GM21786 (cell line): ENCODE results near the gene ACTL6B.
"Not testable (repeated sequence)": the region's sequence is repeated elsewhere in the genome, so short reads cannot be mapped to it uniquely, and the experiment has no call there.

Experiments
- ATAC-seq: cut with Tn5 transposase; IDR thresholded peaks from one replicate; pipeline ENCODE4 v1.9.1; 2021; ENCODE audit not compliant: unreplicated experiment

The ACTL6B gene

DNA sequence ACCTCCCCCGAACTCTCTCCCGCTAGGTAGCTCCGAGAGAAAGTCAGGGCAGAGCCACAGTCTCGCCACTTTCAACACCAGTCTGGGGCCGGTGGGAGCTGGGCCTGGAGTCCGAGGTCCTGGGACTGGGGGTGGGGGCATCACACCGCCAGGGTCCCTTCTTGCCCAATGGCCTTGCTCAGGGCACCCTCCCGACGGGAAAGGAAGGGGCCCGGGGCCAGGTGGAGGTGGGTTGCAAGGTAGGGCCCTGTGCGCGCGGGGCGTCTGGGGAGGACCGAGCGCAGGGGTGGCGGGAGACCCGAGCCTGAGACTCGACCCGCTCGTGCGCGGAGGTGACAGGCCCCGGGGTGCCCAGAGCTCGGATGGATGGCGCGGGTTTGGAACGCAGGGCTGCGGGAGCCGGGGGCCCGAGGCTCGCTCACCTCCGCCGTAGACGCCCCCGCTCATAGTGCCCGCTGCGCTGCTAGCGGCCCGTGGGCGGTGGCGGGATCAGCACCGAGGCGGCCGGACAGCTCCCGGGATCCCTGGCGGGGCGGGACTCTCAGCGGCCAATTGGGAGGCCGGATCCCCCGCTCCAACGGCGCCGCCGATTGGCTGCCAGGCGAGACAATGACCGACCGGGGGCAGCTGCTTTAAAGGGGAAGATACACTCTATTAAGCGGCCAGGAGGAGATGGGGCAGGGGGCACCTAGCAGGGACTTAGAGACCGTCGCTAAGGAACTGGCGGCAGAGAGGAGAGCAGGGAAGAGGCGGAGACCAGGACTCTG is at the start of gene ACTL6B:
Gene ACTL6B (minus strand): TSS at position 541 of the 767 bp plus-strand sequence. CDS start 94 bp downstream, at position 447.
- ATAC-seq, result no peak

- peak; percentile 54 for ATAC-seq
Observed at GRCh38 chr7:100705320-100705752, 49.1 kb upstream of the ACTL6B start.

DNA sequence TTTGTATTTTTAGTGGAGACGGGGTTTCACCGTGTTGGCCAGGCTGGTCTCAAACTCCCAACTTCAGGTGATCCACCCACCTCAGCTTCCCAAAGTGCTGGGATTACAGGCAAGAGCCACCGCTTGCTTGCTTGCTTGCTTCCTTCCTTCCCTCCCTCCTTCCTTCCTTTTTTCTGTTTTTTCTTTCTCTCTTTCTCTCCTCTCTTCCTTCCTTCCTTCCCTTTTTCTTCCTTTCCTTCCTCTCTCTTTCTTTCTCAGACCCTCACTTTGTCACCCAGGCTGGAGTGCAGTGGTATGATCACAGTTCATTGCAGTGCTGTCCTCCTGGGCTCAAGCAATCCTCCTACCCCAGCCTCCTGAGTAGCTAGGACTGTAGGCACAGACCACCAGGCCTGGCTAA is 44.8 kb upstream of the ACTL6B start:
- not testable (repeated sequence) for ATAC-seq

- no peak for ATAC-seq
Observed at GRCh38 chr7:100699018-100699417, 42.8 kb upstream of the ACTL6B start.

- ATAC-seq, result no peak
Observed at GRCh38 chr7:100696123-100696521, 39.9 kb upstream of the ACTL6B start.

- no peak for ATAC-seq
Observed at GRCh38 chr7:100694098-100694745, 38.0 kb upstream of the ACTL6B start, which contains the start of gene GIGYF1. TSS of gene GIGYF1 (minus strand) at chr7:100694250. CDS start at chr7:100688238, 6,012 bp downstream.

DNA sequence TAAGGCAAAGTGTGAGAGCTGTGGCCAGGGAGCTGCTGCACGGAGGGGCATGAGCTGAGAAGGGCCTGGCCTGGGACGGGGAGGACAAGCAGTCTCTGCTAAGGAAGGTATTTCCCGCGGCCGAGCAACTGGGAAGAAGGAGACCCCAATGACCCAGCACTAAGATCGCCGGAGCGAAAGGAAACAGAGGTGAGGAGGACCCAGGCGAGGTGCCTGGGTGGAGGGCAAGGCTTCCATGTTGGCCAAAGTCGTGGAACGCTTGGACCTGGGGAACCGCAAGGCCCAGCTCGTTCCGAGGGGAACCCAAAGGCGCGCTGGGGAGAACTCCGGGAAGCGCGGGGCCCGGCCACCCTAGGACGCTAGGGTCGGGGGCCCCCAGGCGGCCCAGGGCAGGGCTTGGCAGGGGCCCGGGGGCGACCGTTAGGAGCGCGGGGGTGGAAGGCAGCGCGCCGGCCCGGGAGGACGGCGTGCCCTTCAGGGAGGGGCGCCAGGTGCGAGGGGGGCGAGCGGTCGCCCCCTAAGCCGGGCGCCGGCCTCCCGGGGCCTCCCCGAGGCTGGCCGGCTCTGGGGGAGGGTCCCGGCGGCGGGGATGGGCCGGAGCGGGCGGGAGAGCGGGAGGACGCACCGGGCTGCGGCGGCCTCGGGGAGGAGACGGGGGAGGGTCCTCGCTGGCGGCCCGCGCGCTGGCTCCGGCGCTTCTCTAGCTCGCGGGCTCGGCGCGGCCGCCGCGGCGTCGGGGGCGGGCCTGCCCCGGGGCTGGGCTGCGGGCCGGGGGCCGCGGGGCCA is 37.3 kb upstream of the ACTL6B start:
- ATAC-seq, result no peak

DNA sequence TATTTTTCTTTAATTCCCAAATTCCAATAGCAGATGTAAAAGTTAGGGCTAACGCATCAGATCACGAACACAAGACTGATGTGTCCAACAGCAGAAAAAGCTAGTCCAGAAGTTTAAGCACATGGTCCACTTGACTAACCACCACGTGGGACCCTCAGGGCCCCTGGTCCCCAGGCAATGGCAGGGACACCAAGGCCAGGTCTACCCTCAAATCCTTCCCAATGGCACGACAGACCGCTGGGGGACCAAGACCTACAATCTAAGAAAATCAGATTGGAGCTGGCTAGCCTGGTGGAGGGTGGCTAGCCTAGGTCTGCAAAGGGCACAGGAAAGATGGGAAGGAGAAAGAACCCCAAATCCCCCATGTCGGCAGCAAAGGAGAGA is 36.3 kb upstream of the ACTL6B start:
- no peak for ATAC-seq

GRCh38 chr7:100691676-100692577 is 35.7 kb upstream of the ACTL6B start:
- peak; percentile 41 for ATAC-seq

GRCh38 chr7:100689230-100690135 is 33.2 kb upstream of the ACTL6B start:
- ATAC-seq, result no peak

GRCh38 chr7:100688326-100688860 is 32.1 kb upstream of the ACTL6B start:
- ATAC-seq, result no peak

DNA sequence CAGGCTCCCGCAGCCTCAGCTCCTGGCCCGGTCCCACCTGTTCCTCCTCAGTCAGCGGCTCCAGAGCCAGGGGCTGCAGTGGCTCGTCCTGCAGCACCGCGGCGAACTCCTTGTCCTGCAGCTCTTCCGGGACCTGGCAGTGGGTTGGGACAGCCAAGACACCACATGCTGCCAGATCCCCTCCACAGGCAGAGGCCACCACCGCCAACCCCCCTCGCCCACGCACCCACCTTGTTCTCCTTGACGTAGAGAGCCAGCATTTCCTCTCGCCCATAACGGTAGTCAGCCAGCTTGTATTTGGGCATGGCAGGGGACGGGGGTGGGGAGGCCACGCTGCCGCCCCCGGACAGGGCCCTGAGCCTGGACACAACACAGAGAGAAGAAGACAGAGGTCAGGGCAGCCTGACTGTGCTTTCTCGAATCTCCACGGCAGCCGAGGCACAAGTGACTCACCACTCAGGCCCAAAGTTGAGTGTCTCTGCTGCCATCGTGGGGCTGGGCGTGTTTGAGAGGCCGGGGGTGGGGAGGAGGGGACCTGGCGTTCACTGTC is 31.6 kb upstream of the ACTL6B start:
- ATAC-seq, result no peak

- ATAC-seq, result no peak
Observed at GRCh38 chr7:100687261-100687660, 31.0 kb upstream of the ACTL6B start.

- no peak for ATAC-seq
Observed at GRCh38 chr7:100686822-100687211, 30.6 kb upstream of the ACTL6B start.

DNA sequence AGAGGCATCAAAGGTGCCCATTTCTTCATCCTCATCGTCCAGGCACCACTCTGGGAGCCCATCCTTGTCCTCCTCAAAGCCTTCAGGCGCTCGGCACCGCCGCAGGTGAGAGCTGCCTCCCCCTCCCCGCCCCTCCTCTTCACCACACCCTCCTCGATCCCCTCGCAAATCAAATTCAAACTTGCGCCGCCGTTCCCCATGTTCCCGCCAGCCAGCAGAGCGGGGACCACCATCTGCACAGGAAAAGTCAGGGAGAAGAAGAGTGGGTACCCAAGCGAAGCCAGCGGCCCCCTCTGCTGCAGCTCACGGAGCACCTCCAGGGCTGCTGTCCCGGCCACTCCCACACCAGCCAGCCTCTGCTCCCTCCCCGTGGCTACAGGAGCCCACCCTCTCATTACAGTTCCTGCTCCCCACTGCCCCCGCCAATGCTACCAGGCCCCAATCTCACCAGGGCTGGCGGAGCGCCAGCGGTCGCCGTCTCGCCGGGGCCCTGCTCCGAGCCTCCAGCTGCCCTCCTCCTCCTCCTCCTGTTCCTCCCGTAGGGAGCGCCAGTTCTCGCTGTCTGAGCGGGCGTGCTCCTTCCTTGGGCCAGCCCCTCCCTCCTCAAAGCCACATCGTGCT is 30.1 kb upstream of the ACTL6B start:
- ATAC-seq, result no peak

DNA sequence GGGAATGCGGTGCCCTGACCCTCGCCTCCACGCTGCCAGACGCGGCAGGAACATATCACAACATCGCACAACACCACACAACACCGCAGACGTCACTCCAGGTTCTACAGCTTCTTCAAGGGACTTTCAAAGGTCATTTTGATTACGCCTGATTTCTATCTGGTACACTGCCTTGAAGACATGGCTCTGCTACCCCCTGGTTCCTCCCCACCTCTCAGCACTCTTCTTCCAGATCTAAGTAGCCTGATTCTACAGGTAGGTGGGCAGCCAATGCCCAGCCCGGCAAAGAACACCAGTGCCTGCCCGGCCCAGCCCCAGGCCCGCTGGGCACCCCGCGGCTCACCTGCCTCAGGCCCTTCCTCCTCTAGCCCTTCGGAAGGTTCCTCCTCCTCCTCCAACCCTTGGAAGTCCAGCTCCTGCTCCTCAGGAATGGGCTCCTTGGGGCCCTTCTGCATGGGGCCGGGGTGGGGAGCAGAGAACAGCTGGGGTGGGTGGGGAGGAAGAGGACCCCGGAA is 29.4 kb upstream of the ACTL6B start:
- no peak for ATAC-seq

DNA sequence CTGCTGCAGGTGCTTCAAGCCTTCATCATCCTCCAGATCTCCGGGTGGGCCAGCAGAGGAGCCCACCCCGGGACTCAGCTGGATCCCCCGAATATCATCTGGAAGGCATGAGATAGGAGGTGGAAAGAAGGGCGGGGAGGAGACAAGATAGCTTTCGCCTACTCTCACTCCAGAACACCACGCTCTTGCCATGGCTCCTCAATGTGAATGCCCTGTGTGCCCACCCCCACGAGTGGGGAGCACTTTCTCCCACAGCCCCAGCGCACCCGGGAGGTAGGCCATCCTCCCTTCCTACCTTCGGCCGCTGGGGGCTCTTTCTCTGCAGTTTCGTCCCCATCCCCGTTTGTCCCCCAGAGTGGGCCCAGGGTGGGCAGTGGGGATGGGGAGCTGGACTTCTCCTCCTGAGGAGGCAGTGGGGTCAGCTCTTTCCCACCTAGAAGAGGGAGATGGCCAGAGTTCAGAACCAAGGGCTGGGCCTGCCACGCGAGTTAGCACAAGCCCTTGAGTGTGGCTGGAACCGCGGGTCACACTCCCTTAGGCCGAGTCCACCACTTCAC is 28.9 kb upstream of the ACTL6B start:
- ATAC-seq, result no peak

DNA sequence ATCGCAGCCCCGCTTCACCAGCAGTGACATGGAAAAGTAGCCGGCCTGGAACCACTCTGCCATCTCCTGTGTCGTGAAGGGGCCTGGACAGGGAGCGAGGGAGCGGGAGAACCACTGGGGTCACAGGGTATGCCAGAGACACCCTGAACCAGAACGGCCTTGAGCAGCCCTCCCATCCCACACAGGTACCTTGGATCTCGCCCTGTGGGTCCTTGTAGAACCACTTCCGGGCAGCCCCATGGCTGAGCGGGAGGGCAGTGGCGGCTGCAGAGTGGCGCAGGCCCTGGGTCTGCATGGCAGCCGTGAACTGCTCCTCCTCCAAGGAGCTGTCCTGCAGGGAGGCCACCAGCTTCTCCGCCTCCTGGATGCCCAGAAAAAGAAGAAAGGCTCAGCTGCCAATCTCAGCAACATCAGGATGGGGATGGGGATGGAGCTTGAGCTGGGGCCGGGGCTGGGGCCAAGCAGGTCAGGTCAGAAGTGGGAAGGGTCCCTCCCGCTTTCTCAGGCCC is 28.3 kb upstream of the ACTL6B start:
- no peak for ATAC-seq
